Activated CD8-positive, alpha-beta T cell treated with anti-CD3 and anti-CD28 coated beads for 36 hours (primary cell): ENCODE results near the gene VPS35L. TPM values are rescaled to one million over a fixed set of nuclear protein-coding genes. Genes with fewer than 3 reads are reported as not detected.

Experiments
- ATAC-seq: fragments of 200-7000 bp; cut with Tn5 transposase; one replicate; pipeline ENCODE4 v1.10.0; 2021; ENCODE audit warnings: mild to moderate bottlenecking, moderate library complexity
- CTCF ChIA-PET: fragments of 350-600 bp; sonication (Branson Sonifier 250); formaldehyde crosslinking; loops from one replicate; lab custom pipeline; 2021; ENCODE audit warnings: antibody characterized with exemption; lab: Charles Lee
- POLR2A ChIA-PET: fragments of 350-600 bp; sonication (Branson Sonifier 250); formaldehyde crosslinking; loops from one replicate; lab custom pipeline; 2021; ENCODE audit warnings: antibody characterized with exemption; lab: Charles Lee
- DNase-seq: peaks from one replicate; pipeline ENCODE4 v3.0.0-alpha.2; 2020
- H3K27ac Mint-ChIP-seq: one replicate; pipeline ENCODE4 v1.8.0; 2021; ENCODE audit warnings: mild to moderate bottlenecking, mixed read lengths
- H3K27me3 Mint-ChIP-seq: one replicate; pipeline ENCODE4 v1.8.0; 2021; ENCODE audit warnings: mixed read lengths
- H3K36me3 Mint-ChIP-seq: one replicate; pipeline ENCODE4 v1.8.0; 2021; ENCODE audit warnings: low read depth, mixed read lengths
- H3K4me1 Mint-ChIP-seq: one replicate; pipeline ENCODE4 v1.8.0; 2021; ENCODE audit warnings: low read depth, mixed read lengths
- H3K4me3 Mint-ChIP-seq: one replicate; pipeline ENCODE4 v1.8.0; 2021; ENCODE audit warnings: mild to moderate bottlenecking, moderate library complexity, mixed read lengths
- H3K9me3 Mint-ChIP-seq: one replicate; pipeline ENCODE4 v1.8.0; 2021; ENCODE audit warnings: mixed read lengths
- CTCF ChIP-seq: fragments of 200-600 bp; IDR thresholded peaks from one replicate; pipeline ENCODE4 v1.8.0; 2022; ENCODE audit warnings: antibody characterized with exemption, mild to moderate bottlenecking
- intact Hi-C: fragments of 100-400 bp; cut with micrococcal nuclease; formaldehyde crosslinking; loops from one replicate; pipeline ENCODE4 v1.10.0; 2022
- total RNA-seq, 2 experiments: library from RNA; stranded (reverse); gene quantifications; one replicate each; pipeline ENCODE4 v1.2.3, GENCODE V29; 2021

The VPS35L gene
- total RNA-seq, 2 experiments from 2014 or later: 32.1 to 34.8 TPM

GRCh38 chr16:19523184-19523558 is 32.3 kb upstream of the VPS35L start:
- intact Hi-C loops: no loop called here
- no peaks in the 10 kb centered on the region for H3K9me3 Mint-ChIP-seq
- H3K4me3 Mint-ChIP-seq: no peak overlapping the region
- ATAC-seq (no peak), DNase-seq (no peak)
- peaks cover 32% of the 10 kb centered on the region for H3K4me1 Mint-ChIP-seq
- ChIA-PET POLR2A (interaction anchor here (2.6 kb wide), 1 partner anchor 31 kb away, joined by 21 read pairs; the partner anchor contains the start of gene VPS35L), CTCF (interaction anchor here (2.6 kb wide), 1 partner anchor 32 kb away, joined by 23 read pairs; the partner anchor contains the start of gene VPS35L)
- TF ChIP-seq CTCF: no peak
- H3K36me3 Mint-ChIP-seq: peaks cover 4% of the 10 kb centered on the region
- H3K27ac Mint-ChIP-seq: no peak overlapping the region
- no peaks in the 10 kb centered on the region for H3K27me3 Mint-ChIP-seq

DNA sequence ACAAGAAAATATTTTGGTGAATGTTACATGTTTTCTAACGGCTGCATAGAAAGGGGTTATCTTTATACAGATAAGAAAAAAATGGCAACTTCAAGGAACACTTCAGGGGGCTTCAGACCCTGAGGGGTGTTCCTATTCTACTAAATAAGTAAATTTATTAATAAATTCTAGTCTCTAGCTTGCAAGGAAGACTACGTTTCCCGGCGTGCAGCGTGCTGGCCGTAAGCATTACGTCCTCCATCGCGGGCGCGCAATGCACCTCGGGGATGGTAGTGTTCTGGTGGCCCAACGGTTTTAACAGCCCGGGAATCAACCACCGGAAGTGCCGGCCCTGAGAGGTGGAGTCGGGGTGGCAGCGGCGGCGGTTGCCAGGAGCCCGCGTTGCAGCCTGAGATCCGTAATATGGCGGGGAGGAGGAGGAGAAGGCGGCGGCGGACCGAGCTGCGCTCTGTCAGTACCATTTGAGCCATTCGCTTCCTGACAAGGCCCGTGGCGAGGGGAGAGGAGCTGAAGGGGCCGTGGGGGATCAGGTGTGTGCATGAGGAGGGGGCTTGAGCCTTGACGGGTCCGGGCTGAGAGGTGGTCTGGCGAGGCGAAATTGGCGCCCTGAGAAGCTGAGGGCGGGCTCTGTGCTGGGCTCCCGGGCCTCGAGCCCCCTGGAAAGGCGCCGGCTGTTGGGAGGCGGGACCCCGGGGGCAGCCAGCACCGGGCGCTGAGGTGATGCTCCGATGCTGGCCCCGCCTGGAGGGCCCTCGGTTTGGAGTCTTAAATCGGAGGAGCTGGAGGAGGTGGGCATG is 31.7 kb upstream of the VPS35L start, which contains the start of gene CCP110:
Gene CCP110, plus strand, starts transcription at position 384 of the 797 bp plus-strand sequence. CDS start 3,940 bp downstream, outside the sequence.
- Mint-ChIP-seq H3K4me1 (peaks cover 26% of the 10 kb centered on the region), H3K4me3 (peak within 1 kb of the TSS; percentile 97), H3K36me3 (peaks cover 4% of the 10 kb centered on the region), H3K9me3 (no peaks in the 10 kb centered on the region), H3K27me3 (no peaks in the 10 kb centered on the region), H3K27ac (peak within 1 kb of the TSS; percentile 92)
- DNase-seq: peak; percentile 98
- ATAC-seq: peak; percentile 87
- TF ChIP-seq CTCF: no peak
- POLR2A ChIA-PET: interaction anchor here (0.6 to 2.6 kb wide), 7 partner anchors 9 to 405 kb away, joined by 3 to 21 read pairs (median 4); partner anchors contain the start of gene VPS35L
- intact Hi-C loops: no loop called here
- CTCF ChIA-PET: interaction anchor here (1.2 to 2.6 kb wide), 6 partner anchors 14 to 384 kb away, joined by 3 to 23 read pairs (median 4); partner anchors contain the start of gene VPS35L

- H3K36me3 Mint-ChIP-seq: peaks cover 7% of the 10 kb centered on the region
- ATAC-seq (no peak), DNase-seq (no peak)
- peak overlapping the region; percentile 75 for H3K27ac Mint-ChIP-seq
- peak overlapping the region; percentile 97 for H3K4me3 Mint-ChIP-seq
- no peaks in the 10 kb centered on the region for H3K9me3 Mint-ChIP-seq
- ChIA-PET POLR2A (interaction anchor here (0.6 to 2.6 kb wide), 8 partner anchors 8 to 405 kb away, joined by 3 to 21 read pairs (median 4); partner anchors contain the start of gene VPS35L), CTCF (interaction anchor here (1.2 to 2.6 kb wide), 6 partner anchors 14 to 383 kb away, joined by 3 to 23 read pairs (median 4); partner anchors contain the start of gene VPS35L)
- H3K4me1 Mint-ChIP-seq: peaks cover 25% of the 10 kb centered on the region
- no peak for TF ChIP-seq CTCF
- intact Hi-C loops: no loop called here
- H3K27me3 Mint-ChIP-seq: no peaks in the 10 kb centered on the region
Observed at GRCh38 chr16:19524356-19524615, 31.2 kb upstream of the VPS35L start.

GRCh38 chr16:19524616-19525384 is 30.7 kb upstream of the VPS35L start:
- Mint-ChIP-seq H3K4me3 (peak overlapping the region; percentile 97), H3K27ac (peak overlapping the region; percentile 75), H3K9me3 (no peaks in the 10 kb centered on the region), H3K27me3 (no peaks in the 10 kb centered on the region), H3K36me3 (peaks cover 9% of the 10 kb centered on the region), H3K4me1 (peaks cover 25% of the 10 kb centered on the region)
- ChIA-PET CTCF (interaction anchor here (1.2 to 2.6 kb wide), 6 partner anchors 13 to 382 kb away, joined by 3 to 23 read pairs (median 4); partner anchors contain the start of gene VPS35L), POLR2A (interaction anchor here (0.6 to 2.6 kb wide), 7 partner anchors 8 to 406 kb away, joined by 3 to 21 read pairs (median 4); partner anchors contain the start of gene VPS35L)
- no peak for TF ChIP-seq CTCF
- ATAC-seq: no peak
- intact Hi-C loops: no loop called here
- no peak for DNase-seq
